HEK293T (cell line): ENCODE data around the gene CPM.
A peak's percentile ranks its signal among the peaks of the same experiment; 100 is the strongest.

ENCODE experiments used
- CTCF ChIA-PET: fragments of 350-600 bp; formaldehyde crosslinking; extraction: SDS; loops from one replicate; lab custom pipeline; 2021; ENCODE audit warnings: antibody characterized with exemption, inconsistent platforms; lab: Yijun Ruan, JAX
- POLR2A ChIA-PET: fragments of 350-600 bp; formaldehyde crosslinking; extraction: SDS; loops from one replicate; lab custom pipeline; 2020; ENCODE audit warnings: antibody characterized with exemption, inconsistent platforms; lab: Yijun Ruan, JAX
- DNase-seq: peaks from one replicate; pipeline ENCODE4 v3.0.0; 2012; ENCODE audit warnings: mixed read lengths; ENCODE audit errors: extremely low spot score
- ARNT ChIP-seq: fragments of 450-650 bp; IDR thresholded peaks from 2 replicates; pipeline ENCODE4 v1.6.1; 2017; ENCODE audit warnings: mild to moderate bottlenecking
- BHLHE40 ChIP-seq: fragments of 450-650 bp; IDR thresholded peaks from 2 replicates; pipeline ENCODE4 v1.6.1; 2016; ENCODE audit warnings: mild to moderate bottlenecking, moderate library complexity, borderline replicate concordance
- CTBP1 ChIP-seq: fragments of 450-650 bp; IDR thresholded peaks from 2 replicates; pipeline ENCODE4 v1.6.1; 2016; ENCODE audit warnings: borderline replicate concordance
- ELF4 ChIP-seq: fragments of 450-650 bp; IDR thresholded peaks from 2 replicates; pipeline ENCODE4 v1.6.1; 2017; ENCODE audit warnings: antibody characterized with exemption
- FOXA1 ChIP-seq: fragments of 450-650 bp; IDR thresholded peaks from 2 replicates; pipeline ENCODE4 v1.6.1; 2016; ENCODE audit warnings: mild to moderate bottlenecking
- FOXK2 ChIP-seq: fragments of 450-650 bp; IDR thresholded peaks from 2 replicates; pipeline ENCODE4 v1.6.1; 2016; ENCODE audit warnings: mild to moderate bottlenecking
- FOXM1 ChIP-seq: fragments of 450-650 bp; IDR thresholded peaks from 2 replicates; pipeline ENCODE4 v1.6.1; 2017; ENCODE audit warnings: mild to moderate bottlenecking, borderline replicate concordance
- HDGF ChIP-seq: fragments of 450-650 bp; IDR thresholded peaks from 2 replicates; pipeline ENCODE4 v1.6.1; 2017; ENCODE audit warnings: antibody characterized with exemption, borderline replicate concordance
- L3MBTL2 ChIP-seq: fragments of 450-650 bp; conservative IDR thresholded peaks from 2 replicates; pipeline ENCODE4 v1.6.1; 2016; ENCODE audit warnings: mild to moderate bottlenecking
- LEF1 ChIP-seq: fragments of 450-650 bp; IDR thresholded peaks from 2 replicates; pipeline ENCODE4 v1.6.1; 2017; ENCODE audit warnings: mild to moderate bottlenecking, borderline replicate concordance
- NFRKB ChIP-seq: fragments of 450-650 bp; IDR thresholded peaks from 2 replicates; pipeline ENCODE4 v1.6.1; 2016; ENCODE audit warnings: mild to moderate bottlenecking, moderate library complexity
- PKNOX1 ChIP-seq: fragments of 450-650 bp; IDR thresholded peaks from 2 replicates; pipeline ENCODE4 v1.6.1; 2016
- SP1 ChIP-seq: fragments of 450-650 bp; IDR thresholded peaks from 2 replicates; pipeline ENCODE4 v1.6.1; 2017
- SUZ12 ChIP-seq: fragments of 450-650 bp; IDR thresholded peaks from 2 replicates; pipeline ENCODE4 v1.6.1; 2016; ENCODE audit warnings: mild to moderate bottlenecking
- TARDBP ChIP-seq: fragments of 450-650 bp; IDR thresholded peaks from 2 replicates; pipeline ENCODE4 v1.6.1; 2016
- ZNF384 ChIP-seq: fragments of 450-650 bp; IDR thresholded peaks from 2 replicates; pipeline ENCODE4 v1.6.1; 2016

CPM gene

DNA sequence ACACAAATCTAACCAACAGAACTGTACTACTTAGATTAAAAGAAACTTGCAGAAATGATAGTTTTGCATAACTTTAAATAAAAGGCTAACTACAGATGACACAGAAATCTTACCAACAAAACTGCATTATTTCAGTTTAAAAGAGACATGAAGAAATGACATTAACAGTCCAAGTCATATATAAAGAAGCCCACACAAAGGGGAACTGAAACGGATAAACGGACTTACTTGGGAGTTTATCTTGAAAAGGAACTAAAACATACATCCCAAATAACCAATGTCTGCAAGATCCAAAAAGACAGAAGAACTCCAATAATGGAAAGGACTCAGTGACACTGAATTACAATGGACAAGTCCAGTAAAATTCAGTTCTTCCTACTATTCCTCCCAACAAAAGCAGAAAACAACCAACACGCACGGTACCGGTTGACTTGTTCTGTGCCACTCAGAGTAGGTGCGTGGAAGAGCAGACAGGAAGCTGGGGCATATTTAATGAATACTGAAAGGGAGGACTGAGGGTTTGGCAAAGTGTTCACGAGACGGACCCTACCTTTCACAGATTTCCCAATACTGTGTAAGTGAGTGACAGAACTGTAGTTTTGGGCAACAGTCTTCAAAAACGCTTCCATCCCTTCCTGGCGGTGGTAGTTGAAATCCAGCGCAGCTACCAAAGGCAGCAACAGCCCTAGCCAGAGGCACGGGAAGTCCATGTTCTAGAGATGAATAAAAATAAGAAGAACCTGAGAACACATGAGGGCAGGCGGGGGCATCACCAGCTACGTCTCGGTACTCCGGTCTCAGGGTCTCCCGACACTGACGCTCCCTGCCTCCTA is 627 bp downstream of the CPM start:
- POLR2A ChIA-PET = no interaction called here
- CTCF ChIA-PET = no interaction called here
- TF ChIP-seq FOXA1 (no peak), L3MBTL2 (peak; percentile 30; the same call in 1 of the 2 replicates)
- DNase-seq = no peak

- POLR2A ChIA-PET = no interaction called here
- TF ChIP-seq NFRKB (no peak), FOXM1 (no peak), ARNT (no peak), FOXA1 (no peak), LEF1 (no peak), PKNOX1 (no peak), L3MBTL2 (no peak), FOXK2 (no peak), HDGF (no peak), SP1 (no peak), ZNF384 (no peak), TARDBP (no peak), BHLHE40 (no peak), ELF4 (no peak), SUZ12 (no peak), CTBP1 (no peak)
- CTCF ChIA-PET = no interaction called here
- DNase-seq = no peak
Observed at GRCh38 chr12:68930178-68930577, 2.8 kb downstream of the CPM start.

DNA sequence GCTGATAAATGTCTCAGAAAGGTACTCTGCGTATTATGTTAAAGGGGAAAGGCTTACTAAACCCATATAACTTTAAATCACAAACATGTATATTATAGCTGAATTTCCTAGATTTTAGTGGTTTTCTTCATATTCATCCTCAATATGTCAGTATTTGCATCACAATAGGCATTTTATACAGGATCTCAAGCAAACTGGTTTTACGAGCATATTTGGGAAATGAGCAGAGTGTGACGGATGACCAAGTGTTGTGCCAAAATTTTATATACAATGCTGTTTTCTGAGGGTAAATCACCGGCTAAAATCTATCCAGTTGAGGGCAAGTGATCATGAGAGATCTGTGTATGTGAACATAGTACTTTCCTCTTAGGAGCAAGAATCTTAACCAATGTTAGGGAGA is 8.4 kb downstream of the CPM start:
- no peak for TF ChIP-seq TARDBP
- TF ChIP-seq CTBP1 = no peak
- TF ChIP-seq ZNF384 = no peak
- TF ChIP-seq HDGF = no peak
- TF ChIP-seq ELF4 = no peak
- TF ChIP-seq PKNOX1 = no peak
- no peak for TF ChIP-seq SUZ12
- TF ChIP-seq FOXK2 = no peak
- no peak for TF ChIP-seq FOXA1
- TF ChIP-seq L3MBTL2 = no peak
- TF ChIP-seq LEF1 = no peak
- TF ChIP-seq FOXM1 = no peak
- TF ChIP-seq ARNT = no peak
- TF ChIP-seq NFRKB = no peak
- TF ChIP-seq BHLHE40 = no peak
- no peak for TF ChIP-seq SP1
- ChIA-PET POLR2A (no interaction called here), CTCF (interaction anchor here (0.6 kb wide), 1 partner anchor 145 kb away, joined by 4 read pairs; no protein-coding TSS in a partner anchor)
- no peak for DNase-seq

- TF ChIP-seq HDGF (no peak), ELF4 (no peak), PKNOX1 (no peak), NFRKB (no peak), TARDBP (no peak), FOXA1 (no peak), SUZ12 (no peak)
- CTCF ChIA-PET = no interaction called here
- POLR2A ChIA-PET = no interaction called here
- no peak for DNase-seq
Observed at GRCh38 chr12:68919581-68920239, 13.3 kb downstream of the CPM start.

DNA sequence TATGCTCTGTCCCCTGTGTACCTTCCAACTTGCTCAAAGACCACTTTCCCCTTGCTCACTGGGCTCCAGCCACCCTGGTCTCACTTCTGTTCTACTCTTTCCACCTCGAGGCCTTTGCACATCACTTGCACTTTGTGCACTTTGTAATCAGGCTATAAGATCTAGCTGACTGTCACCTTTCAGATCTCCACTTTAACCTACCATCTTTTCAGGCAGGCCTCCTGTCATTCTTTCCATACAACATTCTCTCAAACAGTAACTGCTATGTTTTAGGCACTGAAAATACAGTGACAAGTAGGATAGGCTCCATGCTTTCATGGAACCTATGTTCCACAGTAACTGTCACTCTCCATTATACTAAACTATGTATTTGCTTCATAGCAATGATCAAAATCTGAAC is 14.0 kb downstream of the CPM start:
- TF ChIP-seq ZNF384 = no peak
- no peak for TF ChIP-seq ELF4
- no peak for TF ChIP-seq ARNT
- TF ChIP-seq PKNOX1 = no peak
- no peak for TF ChIP-seq SP1
- no peak for TF ChIP-seq L3MBTL2
- TF ChIP-seq FOXK2 = no peak
- no peak for TF ChIP-seq NFRKB
- TF ChIP-seq BHLHE40 = no peak
- TF ChIP-seq SUZ12 = no peak
- ChIA-PET CTCF (no interaction called here), POLR2A (no interaction called here)
- no peak for DNase-seq

DNA sequence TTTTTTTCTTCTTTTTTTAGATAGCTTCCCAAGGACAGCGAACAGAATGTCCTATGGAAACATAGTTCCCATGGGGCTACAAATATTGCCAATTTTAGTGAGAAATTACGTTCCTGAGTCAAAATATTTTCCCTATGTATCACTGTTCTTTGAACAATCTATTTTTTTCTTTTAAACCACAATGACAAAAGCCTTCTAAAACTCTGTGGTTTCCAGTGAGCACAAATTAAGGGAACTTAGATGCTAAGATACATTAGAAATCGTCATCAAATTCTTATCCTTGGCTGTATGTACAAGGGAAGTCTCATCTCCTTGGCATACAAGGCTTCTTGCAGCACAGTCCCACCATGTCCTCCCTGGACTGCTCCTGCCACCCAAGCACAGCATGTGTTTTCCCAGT is 17.9 kb downstream of the CPM start:
- CTCF ChIA-PET = no interaction called here
- DNase-seq = no peak

More for the DNA sequence above, 17.9 kb downstream of the CPM start:
- POLR2A ChIA-PET = no interaction called here
- TF ChIP-seq HDGF = no peak
- no peak for TF ChIP-seq FOXA1
- no peak for TF ChIP-seq SUZ12
- TF ChIP-seq L3MBTL2 = no peak
- TF ChIP-seq TARDBP = no peak
